Endothelial cell of umbilical vein (primary cell): ENCODE results near the gene RELN. TPM values are rescaled to one million over a fixed set of nuclear protein-coding genes. Genes with fewer than 3 reads are reported as not detected.

Experiments
- BruUV-seq: library from RNA; stranded (reverse); fragments of 400-500 nt; replicated peaks from 2 replicates; lab custom pipeline; 2021; lab: Mats Ljungman, UMichigan
- CTCF ChIA-PET: fragments of 300-600, 350-600 bp; sonication (Branson Sonifier 250); formaldehyde crosslinking; loops from one replicate; lab custom pipeline; 2021; ENCODE audit warnings: antibody characterized with exemption, inconsistent platforms; lab: Charles Lee
- POLR2A ChIA-PET: fragments of 300-600, 350-600 bp; sonication (Branson Sonifier 250); formaldehyde crosslinking; loops from one replicate; lab custom pipeline; 2021; ENCODE audit warnings: antibody characterized with exemption, inconsistent platforms; lab: Charles Lee
- DNase-seq: peaks from one replicate; pipeline ENCODE4 v3.0.0-alpha.2; 2011; ENCODE audit warnings: low read depth, low spot score
- FAIRE-seq: peaks from 2 replicates; lab custom pipeline; 2011; peaks lifted over from hg19 to GRCh38; lab: Jason Lieb, UNC
- H2AFZ ChIP-seq: 2 replicates; pipeline ENCODE4 v1.6.0; 2012; ENCODE audit warnings: low read depth, low read length, control low read depth, inconsistent platforms
- H3K27ac ChIP-seq: 2 replicates; pipeline ENCODE4 v1.5.1; 2011; ENCODE audit warnings: low read depth, mild to moderate bottlenecking, control low read depth, low read length, moderate library complexity; ENCODE audit not compliant: insufficient read depth
- H3K27me3 ChIP-seq, 2 experiments: 2 replicates each; pipeline versions ENCODE4 v1.6.0 to v1.6.1; 2011; ENCODE audit warnings: low read length in 2 of 2, mixed read lengths in 1 of 2; ENCODE audit not compliant: control insufficient read depth in 2 of 2, insufficient read depth in 2 of 2
- H3K36me3 ChIP-seq, 2 experiments: 2 replicates in 1 of 2; 3 replicates in 1 of 2; pipeline ENCODE4 v1.5.1; 2011; ENCODE audit warnings: low read length in 2 of 2, mild to moderate bottlenecking in 1 of 2, moderate library complexity in 1 of 2; ENCODE audit not compliant: control insufficient read depth in 2 of 2, insufficient read depth in 2 of 2; ENCODE audit errors: extremely low read depth in 1 of 2
- H3K4me1 ChIP-seq: 3 replicates; pipeline ENCODE4 v1.5.1; 2011; ENCODE audit warnings: mild to moderate bottlenecking, low read length; ENCODE audit not compliant: control insufficient read depth, insufficient read depth; ENCODE audit errors: extremely low read depth
- H3K4me2 ChIP-seq: 2 replicates; pipeline ENCODE4 v1.6.1; 2011; ENCODE audit warnings: low read length, control low read depth, mixed read lengths; ENCODE audit not compliant: insufficient read depth
- H3K4me3 ChIP-seq, 3 experiments: fragments of 200-600 bp in 1 of 3; sonication (generic), shearing (Covaris generic) in 1 of 3; replicated peaks in 1 of 3; 2 replicates each; pipeline ENCODE4 v1.5.1; 2011 to 2016; ENCODE audit warnings: control low read depth in 3 of 3, low read length in 3 of 3, mild to moderate bottlenecking in 2 of 3, inconsistent platforms in 1 of 3, low read depth in 1 of 3, moderate library complexity in 1 of 3; ENCODE audit not compliant: insufficient read depth in 1 of 3
- H3K79me2 ChIP-seq: 2 replicates; pipeline ENCODE4 v1.6.0; 2012; ENCODE audit warnings: low read length, inconsistent platforms; ENCODE audit not compliant: control insufficient read depth, insufficient read depth
- H3K9ac ChIP-seq: replicated peaks from 2 replicates; pipeline ENCODE3; 2011; ENCODE audit warnings: low read length, control low read depth; ENCODE audit not compliant: insufficient read depth; ENCODE audit errors: extremely low read depth
- H3K9me1 ChIP-seq: replicated peaks from 3 replicates; pipeline ENCODE4 v1.6.0; 2011; ENCODE audit warnings: mild to moderate bottlenecking, low read length; ENCODE audit not compliant: control insufficient read depth, insufficient read depth; ENCODE audit errors: extremely low read depth
- H3K9me3 ChIP-seq: replicated peaks from 2 replicates; pipeline ENCODE4 v1.5.1; 2012; ENCODE audit warnings: low read length, inconsistent platforms; ENCODE audit not compliant: control insufficient read depth, insufficient read depth
- H4K20me1 ChIP-seq: replicated peaks from 2 replicates; pipeline ENCODE3; 2011; ENCODE audit warnings: mild to moderate bottlenecking, low read length; ENCODE audit not compliant: control insufficient read depth, insufficient read depth; ENCODE audit errors: extremely low read depth
- EZH2 ChIP-seq: IDR thresholded peaks from 2 replicates; pipeline ENCODE4 v1.6.1; 2012; ENCODE audit warnings: borderline replicate concordance, low read depth, mild to moderate bottlenecking, moderate library complexity, low read length, inconsistent platforms; ENCODE audit not compliant: severe bottlenecking
- FOS ChIP-seq: IDR thresholded peaks from 2 replicates; pipeline ENCODE4 v1.6.1; 2011; ENCODE audit warnings: mild to moderate bottlenecking, low read length, moderate library complexity, borderline replicate concordance; ENCODE audit not compliant: insufficient read depth
- GATA2 ChIP-seq: IDR thresholded peaks from 2 replicates; pipeline ENCODE4 v1.7.0; 2011; ENCODE audit warnings: low read depth, mild to moderate bottlenecking, moderate library complexity, mixed read lengths, low read length; ENCODE audit not compliant: insufficient read length, insufficient read depth
- JUN ChIP-seq: IDR thresholded peaks from 2 replicates; pipeline ENCODE4 v1.6.1; 2011; ENCODE audit warnings: borderline replicate concordance, low read depth; ENCODE audit not compliant: insufficient read length, insufficient read depth
- MAX ChIP-seq: IDR thresholded peaks from 2 replicates; pipeline ENCODE4 v1.6.1; 2011; ENCODE audit not compliant: insufficient read depth, insufficient read length
- MYC ChIP-seq: IDR thresholded peaks from one replicate; pipeline ENCODE4 v1.6.1; 2011; ENCODE audit warnings: mild to moderate bottlenecking, low read depth, low read length
- POLR2A ChIP-seq: IDR thresholded peaks from 2 replicates; pipeline ENCODE4 v1.6.1; 2012; ENCODE audit warnings: low read depth, mild to moderate bottlenecking, control low read depth, low read length
- POLR2AphosphoS5 ChIP-seq: IDR thresholded peaks from 2 replicates; pipeline ENCODE4 v1.6.1; 2012; ENCODE audit warnings: low read depth, mild to moderate bottlenecking, control low read depth, low read length, moderate library complexity; ENCODE audit not compliant: insufficient read depth
- dilution Hi-C: fragments of 300-500 bp; cut with MboI; formaldehyde crosslinking; loops from one replicate; pipeline ENCODE4 v1.15.0; 2019; ENCODE audit warnings: low sequenced_read_pairs; ENCODE audit not compliant: extremely low pct_ligation_motif_present
- intact Hi-C: fragments of 100-400 bp; cut with micrococcal nuclease; formaldehyde crosslinking; loops from one replicate; pipeline ENCODE4 v1.10.0; 2022
- polyA plus RNA-seq, 4 experiments: library from polyadenylated mRNA; depleted of rRNA in 3 of 4; stranded (reverse) in 3 of 4; unstranded in 1 of 4; fragments of >200 nt; gene quantifications; 2 replicates each; pipeline versions ENCODE4 v1.2.1 to v1.2.3, GENCODE V29; 2011 to 2012; ENCODE audit warnings: missing spikeins in 1 of 4
- total RNA-seq: library from RNA; stranded (reverse); gene quantifications from 2 replicates; pipeline ENCODE4 v1.2.3, GENCODE V29; 2021
- TF ChIP-seq, protein P1 (sequence below), 2 donors: IDR thresholded peaks; 1 replicate in 1 of 2; 2 replicates in 1 of 2; pipeline ENCODE4 v1.5.1; 2011; ENCODE audit warnings: low read length in 2 of 2, mild to moderate bottlenecking in 2 of 2, moderate library complexity in 2 of 2, control low read depth in 1 of 2, inconsistent platforms in 1 of 2, low read depth in 1 of 2; ENCODE audit not compliant: insufficient read depth in 1 of 2; ENCODE audit errors: extremely low read depth in 1 of 2

RELN gene
- total and polyA plus RNA-seq, 2 donors (not counting 3 experiments of a cell fraction or from before 2014, with no cell fraction given) = 0.15 to 0.22 TPM

DNA sequence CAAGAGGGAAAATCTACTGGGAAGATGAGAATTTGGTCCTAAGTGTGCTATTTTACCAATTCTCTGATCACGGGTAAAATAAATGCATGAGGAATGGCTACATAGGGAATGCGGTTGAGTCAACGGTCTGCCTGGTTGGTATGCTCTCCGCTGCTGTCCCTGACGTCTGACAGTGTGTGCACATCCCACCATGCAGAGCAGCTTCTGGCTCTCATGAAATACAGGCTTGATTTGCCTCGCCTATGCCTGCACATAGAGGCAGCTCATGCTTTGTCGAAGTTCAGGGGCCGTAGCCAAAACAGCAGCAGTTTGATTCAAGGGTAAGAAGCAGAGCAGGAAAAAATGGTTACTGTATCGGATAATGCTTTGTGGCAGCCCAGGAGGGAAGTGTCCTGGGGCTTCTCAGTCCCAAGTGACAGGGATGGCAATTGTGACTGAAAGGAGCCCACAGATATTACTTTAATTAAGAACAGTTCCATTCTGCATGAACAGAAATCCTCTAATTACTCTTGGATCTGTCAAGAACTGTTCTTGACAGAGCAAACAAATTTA lies 275.0 kb downstream of the RELN start:
- dilution Hi-C loops (no loop called here), intact Hi-C loops (no loop called here)
- DNase-seq (no peak), FAIRE-seq (no peak)
- POLR2A ChIA-PET = no interaction called here
- Histone ChIP-seq H3K36me3 (no peaks in the 10 kb centered on the region), H3K27me3 (no peaks in the 10 kb centered on the region), H3K4me2 (no peak overlapping the region), H3K9me1 (no peaks in the 10 kb centered on the region), H3K9ac (no peak overlapping the region), H3K4me3 (no peak overlapping the region), H3K79me2 (no peaks in the 10 kb centered on the region), H3K9me3 (no peaks in the 10 kb centered on the region), H4K20me1 (no peaks in the 10 kb centered on the region), H3K27ac (no peak overlapping the region), H3K4me1 (peaks cover 31% of the 10 kb centered on the region), H2AFZ (no peak overlapping the region)
- no TSS peak for BruUV-seq
- CTCF ChIA-PET = interaction anchor here (1.7 kb wide), 1 partner anchor 12 kb away, joined by 6 read pairs; no protein-coding TSS in a partner anchor
- no peak for TF ChIP-seq GATA2
- no peak for TF ChIP-seq EZH2
- no peak for TF ChIP-seq FOS
- TF ChIP-seq JUN = no peak
- no peak for TF ChIP-seq MYC
- no peak for TF ChIP-seq POLR2A
- no peak for TF ChIP-seq POLR2AphosphoS5
- no peak for TF ChIP-seq MAX
- TF ChIP-seq, protein P1, sequence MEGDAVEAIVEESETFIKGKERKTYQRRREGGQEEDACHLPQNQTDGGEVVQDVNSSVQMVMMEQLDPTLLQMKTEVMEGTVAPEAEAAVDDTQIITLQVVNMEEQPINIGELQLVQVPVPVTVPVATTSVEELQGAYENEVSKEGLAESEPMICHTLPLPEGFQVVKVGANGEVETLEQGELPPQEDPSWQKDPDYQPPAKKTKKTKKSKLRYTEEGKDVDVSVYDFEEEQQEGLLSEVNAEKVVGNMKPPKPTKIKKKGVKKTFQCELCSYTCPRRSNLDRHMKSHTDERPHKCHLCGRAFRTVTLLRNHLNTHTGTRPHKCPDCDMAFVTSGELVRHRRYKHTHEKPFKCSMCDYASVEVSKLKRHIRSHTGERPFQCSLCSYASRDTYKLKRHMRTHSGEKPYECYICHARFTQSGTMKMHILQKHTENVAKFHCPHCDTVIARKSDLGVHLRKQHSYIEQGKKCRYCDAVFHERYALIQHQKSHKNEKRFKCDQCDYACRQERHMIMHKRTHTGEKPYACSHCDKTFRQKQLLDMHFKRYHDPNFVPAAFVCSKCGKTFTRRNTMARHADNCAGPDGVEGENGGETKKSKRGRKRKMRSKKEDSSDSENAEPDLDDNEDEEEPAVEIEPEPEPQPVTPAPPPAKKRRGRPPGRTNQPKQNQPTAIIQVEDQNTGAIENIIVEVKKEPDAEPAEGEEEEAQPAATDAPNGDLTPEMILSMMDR (IDR thresholded peaks at IDR 0.05; ENCODE audit: extremely low read depth in 1 of 2, insufficient read depth in 1 of 2, low read depth in 1 of 2, low read length in 2 of 2) = no peak
